GM23338 (cell line): ENCODE measurements around the gene MAGED2. TPM values are rescaled to one million over a fixed set of nuclear protein-coding genes. Genes with fewer than 3 reads are reported as not detected.

Source experiments
- ATAC-seq: fragments of 200-7000 bp; cut with Tn5 transposase; 3 replicates; pipeline ENCODE4 v1.9.1; 2020
- DNase-seq: peaks from one replicate; pipeline ENCODE4 v3.0.0-alpha.2; 2015; ENCODE audit warnings: low spot score
- H2AFZ ChIP-seq: fragments of 200-600 bp; sonication (generic); 2 replicates; pipeline ENCODE4 v1.8.0; 2016; ENCODE audit warnings: antibody characterized with exemption, mild to moderate bottlenecking, moderate library complexity
- H3F3A ChIP-seq: fragments of 200-600 bp; sonication (generic); replicated peaks from 2 replicates; pipeline ENCODE4 v1.8.0; 2017; ENCODE audit warnings: antibody characterized with exemption, mixed run types, low read depth
- H3K27ac ChIP-seq: fragments of 200-600 bp; sonication (generic); 2 replicates; pipeline ENCODE4 v1.6.1; 2016; ENCODE audit warnings: low read depth
- H3K27me3 ChIP-seq: fragments of 200-600 bp; sonication (generic); 2 replicates; pipeline ENCODE4 v1.8.0; 2016; ENCODE audit warnings: mild to moderate bottlenecking, mixed run types, moderate library complexity; ENCODE audit not compliant: insufficient read depth
- H3K36me3 ChIP-seq: fragments of 200-600 bp; sonication (generic); 2 replicates; pipeline ENCODE4 v1.8.0; 2016; ENCODE audit warnings: mild to moderate bottlenecking; ENCODE audit not compliant: insufficient read depth
- H3K4me1 ChIP-seq: fragments of 200-600 bp; sonication (generic); 2 replicates; pipeline ENCODE4 v1.8.0; 2016; ENCODE audit warnings: mild to moderate bottlenecking, moderate library complexity; ENCODE audit not compliant: insufficient read depth
- H3K4me2 ChIP-seq: fragments of 200-600 bp; sonication (generic); 2 replicates; pipeline ENCODE4 v1.7.1; 2017; ENCODE audit warnings: mixed run types
- H3K4me3 ChIP-seq: fragments of 200-600 bp; sonication (generic); 2 replicates; pipeline ENCODE4 v1.6.1; 2016; ENCODE audit warnings: mixed run types
- H3K79me2 ChIP-seq: fragments of 200-600 bp; sonication (generic); replicated peaks from 2 replicates; pipeline ENCODE4 v1.8.0; 2017; ENCODE audit warnings: mild to moderate bottlenecking; ENCODE audit not compliant: insufficient read depth
- H3K9me2 ChIP-seq: fragments of 200-600 bp; sonication (generic); 2 replicates; pipeline ENCODE4 v1.8.0; 2017; ENCODE audit not compliant: insufficient read depth
- H4K20me1 ChIP-seq: fragments of 200-600 bp; sonication (generic); replicated peaks from 2 replicates; pipeline ENCODE4 v1.8.0; 2017; ENCODE audit warnings: mild to moderate bottlenecking; ENCODE audit not compliant: insufficient read depth
- H3K27ac Mint-ChIP-seq: 2 replicates; pipeline ENCODE4 v1.8.0; 2020; ENCODE audit warnings: inconsistent platforms, mild to moderate bottlenecking, moderate library complexity, mixed read lengths
- H3K27me3 Mint-ChIP-seq: 3 replicates; pipeline ENCODE4 v1.8.0; 2022; ENCODE audit warnings: low read depth, mild to moderate bottlenecking, moderate library complexity, mixed read lengths, inconsistent platforms; ENCODE audit not compliant: insufficient read depth, poor library complexity
- H3K36me3 Mint-ChIP-seq: 3 replicates; pipeline ENCODE4 v1.8.0; 2021; ENCODE audit warnings: low read depth, mild to moderate bottlenecking, inconsistent platforms, moderate library complexity, mixed read lengths
- H3K4me1 Mint-ChIP-seq: 3 replicates; pipeline ENCODE4 v1.8.0; 2020; ENCODE audit warnings: mild to moderate bottlenecking, inconsistent platforms, mixed read lengths
- H3K4me3 Mint-ChIP-seq: 3 replicates; pipeline ENCODE4 v1.8.0; 2021; ENCODE audit warnings: moderate library complexity, mild to moderate bottlenecking, inconsistent platforms, mixed read lengths
- H3K9me3 Mint-ChIP-seq: 3 replicates; pipeline ENCODE4 v1.8.0; 2020; ENCODE audit warnings: moderate library complexity, mild to moderate bottlenecking, inconsistent platforms, mixed read lengths
- CTCF ChIP-seq, 2 experiments: fragments of 200-600 bp in 1 of 2; sonication (generic) in 1 of 2; conservative IDR thresholded peaks; 2 replicates each; pipeline versions ENCODE4 v1.5.1 to v1.6.1; 2016 to 2017; ENCODE audit warnings: antibody characterized with exemption in 2 of 2, low read depth in 2 of 2, mild to moderate bottlenecking in 2 of 2, moderate library complexity in 1 of 2
- ETS1 ChIP-seq: IDR thresholded peaks from 2 replicates; pipeline ENCODE4 v1.6.1; 2016; ENCODE audit warnings: antibody characterized with exemption
- EZH2phosphoT487 ChIP-seq: fragments of 200-600 bp; sonication (generic); IDR thresholded peaks from one replicate; pipeline ENCODE4 v1.8.1; 2018; ENCODE audit warnings: antibody characterized with exemption; ENCODE audit not compliant: unreplicated experiment
- NANOG ChIP-seq: IDR thresholded peaks from 2 replicates; pipeline ENCODE4 v1.6.1; 2016; ENCODE audit warnings: antibody characterized with exemption, borderline replicate concordance
- POLR2AphosphoS5 ChIP-seq: IDR thresholded peaks from 2 replicates; pipeline ENCODE4 v1.6.1; 2016; ENCODE audit warnings: antibody characterized with exemption, low read depth
- REST ChIP-seq: IDR thresholded peaks from one replicate; pipeline ENCODE4 v1.6.1; 2018; ENCODE audit warnings: antibody characterized with exemption; ENCODE audit not compliant: unreplicated experiment
- ZNF331 ChIP-seq: fragments of 250-450 bp; sonication (Bioruptor Pico); IDR thresholded peaks from 2 replicates; pipeline ENCODE4 v1.5.0; 2020; ENCODE audit warnings: low read depth, mild to moderate bottlenecking, moderate library complexity
- polyA plus RNA-seq: library from polyadenylated mRNA; unstranded; fragments of >200 nt; fragmentation: Nextera tagmentation; extraction: Ambion mirVana; gene quantifications from 2 replicates; pipeline ENCODE4 v1.2.1, GENCODE V29; 2016
- total RNA-seq: library from RNA; depleted of rRNA; stranded (reverse); fragments of >200 nt; shearing (Covaris generic); gene quantifications from 2 replicates; pipeline ENCODE4 v1.2.3, GENCODE V29; 2014

MAGED2 gene
- total and polyA plus RNA-seq, 2 experiments from 2014 or later: 96.7 to 203 TPM

DNA sequence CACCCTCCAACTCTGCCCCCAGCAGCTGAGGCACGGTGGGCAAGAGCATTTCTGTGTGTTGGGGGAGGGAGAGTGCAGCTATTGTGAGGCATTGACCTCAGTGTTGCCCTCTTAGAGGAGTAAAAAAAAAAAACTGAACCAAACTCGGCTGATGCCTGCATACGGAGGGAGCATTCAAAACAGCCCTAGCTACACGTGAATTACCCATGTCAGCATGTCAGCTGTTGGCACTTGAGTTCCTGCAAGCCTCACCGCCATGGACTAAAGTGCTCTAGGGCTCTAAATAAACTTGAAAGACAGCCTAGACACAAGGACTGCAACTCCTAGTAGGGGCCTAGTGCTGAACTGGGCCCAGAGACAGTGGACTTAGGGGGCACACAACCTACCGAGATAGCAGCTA, 31.5 kb upstream of the MAGED2 start (continued):
- TF ChIP-seq EZH2phosphoT487 (no peak), NANOG (no peak)

DNA sequence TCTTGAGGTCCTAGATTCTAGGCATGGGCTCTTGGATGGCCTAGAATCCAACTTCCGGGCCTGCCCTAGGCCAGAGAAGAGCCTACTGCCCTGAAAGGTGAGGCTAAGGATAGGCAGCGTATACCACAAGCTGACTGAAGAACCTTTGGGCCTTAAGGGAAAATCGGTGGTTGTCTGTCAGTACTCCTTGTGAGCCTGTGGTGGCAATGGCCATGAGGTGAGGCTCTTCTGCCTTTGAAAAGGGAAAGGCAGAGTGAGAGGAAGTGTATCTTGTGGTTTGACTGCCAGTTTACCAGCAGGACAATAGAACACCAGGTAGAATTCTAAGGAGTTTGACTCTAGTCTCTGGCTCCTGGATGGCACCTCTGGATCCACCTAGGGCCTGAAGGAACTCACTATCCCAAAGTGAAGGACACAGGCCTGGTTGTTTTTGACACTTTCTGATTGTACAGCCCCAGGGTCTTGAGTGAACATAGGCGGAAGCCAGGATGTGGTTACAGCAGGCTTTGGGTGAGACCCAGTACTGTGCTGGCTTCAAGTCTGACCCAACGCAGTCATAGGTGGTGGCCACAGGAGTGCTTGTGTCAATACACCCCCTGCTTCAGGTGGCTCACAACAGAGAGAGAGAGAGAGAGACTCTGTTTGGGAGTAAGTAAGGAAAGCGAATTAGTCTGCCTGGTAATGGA, 30.4 kb upstream of the MAGED2 start:
- TF ChIP-seq REST: no peak
- no peak for TF ChIP-seq ETS1
- TF ChIP-seq POLR2AphosphoS5: no peak
- no peak overlapping the region for H3K4me2 ChIP-seq
- no peak for ATAC-seq
- H3K79me2 ChIP-seq: no peaks in the 10 kb centered on the region
- H3F3A ChIP-seq: no peaks in the 10 kb centered on the region
- H3K9me2 ChIP-seq: no peaks in the 10 kb centered on the region
- no peaks in the 10 kb centered on the region; the same call in 1 of the 2 replicates for H3K4me1 ChIP-seq
- Mint-ChIP-seq H3K36me3 (peaks cover 3% of the 10 kb centered on the region; the same call in 2 of the 3 replicates), H3K27me3 (no peaks in the 10 kb centered on the region), H3K4me1 (peaks cover 17% of the 10 kb centered on the region), H3K27ac (no peak overlapping the region), H3K4me3 (no peak overlapping the region), H3K9me3 (peaks cover 4% of the 10 kb centered on the region)
- H3K27me3 ChIP-seq: no peaks in the 10 kb centered on the region
- H3K36me3 ChIP-seq: no peaks in the 10 kb centered on the region
- DNase-seq: no peak
- no peaks in the 10 kb centered on the region for H4K20me1 ChIP-seq
- H2AFZ ChIP-seq: no peak overlapping the region
- no peak overlapping the region for H3K27ac ChIP-seq
- H3K4me3 ChIP-seq: no peak overlapping the region

DNA sequence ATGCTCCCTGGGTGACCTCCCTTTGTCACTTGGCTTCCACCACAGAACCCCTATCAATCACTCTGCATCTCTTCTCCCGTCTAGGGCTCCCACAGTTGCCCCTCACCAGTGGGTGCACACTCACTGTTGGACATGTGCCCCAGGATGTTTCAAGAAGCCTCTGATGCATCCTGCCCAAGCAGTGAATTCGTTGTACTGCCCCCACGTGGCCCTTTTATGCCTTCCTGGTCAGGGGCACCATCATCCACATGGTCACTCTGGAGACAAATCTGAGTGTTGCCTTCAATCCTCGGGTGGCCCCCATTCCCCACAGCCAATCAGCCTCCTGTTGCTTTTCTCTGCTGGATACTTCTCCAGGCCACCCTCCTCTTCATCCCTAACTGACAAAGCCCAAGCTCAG, 21.6 kb upstream of the MAGED2 start:
- Histone ChIP-seq H3K4me1 (no peaks in the 10 kb centered on the region), H4K20me1 (no peaks in the 10 kb centered on the region), H3K9me2 (no peaks in the 10 kb centered on the region), H2AFZ (no peak overlapping the region), H3K79me2 (no peaks in the 10 kb centered on the region), H3K27me3 (no peaks in the 10 kb centered on the region), H3K27ac (no peak overlapping the region), H3K36me3 (no peaks in the 10 kb centered on the region), H3F3A (no peaks in the 10 kb centered on the region), H3K4me3 (no peak overlapping the region), H3K4me2 (no peak overlapping the region)
- no peak overlapping the region for H3K27ac Mint-ChIP-seq
- peak; percentile 82 for ATAC-seq
- no peak for TF ChIP-seq ZNF331 (CRISPR knock-in tag)
- TF ChIP-seq CTCF (conservative IDR thresholded peaks at IDR 0.05; ENCODE audit: low read depth in 2 of 2): peak; percentile 44 to 60
- no peaks in the 10 kb centered on the region; the same call in 2 of the 3 replicates for H3K9me3 Mint-ChIP-seq
- peak; percentile 41 for DNase-seq
- no peaks in the 10 kb centered on the region; the same call in 2 of the 3 replicates for H3K4me1 Mint-ChIP-seq
- H3K36me3 Mint-ChIP-seq: no peaks in the 10 kb centered on the region
- peaks cover 2% of the 10 kb centered on the region for H3K27me3 Mint-ChIP-seq
- no peak overlapping the region for H3K4me3 Mint-ChIP-seq
